Chondrocyte (in vitro differentiated cells): ENCODE results near the gene TXNDC17. TPM values are rescaled to one million over a fixed set of nuclear protein-coding genes. Genes with fewer than 3 reads are reported as not detected.
"Not testable (repeated sequence)": the region's sequence is repeated elsewhere in the genome, so short reads cannot be mapped to it uniquely, and the experiment has no call there.

Experiments
- DNase-seq: peaks from one replicate; pipeline ENCODE4 v3.0.0; 2021; ENCODE audit warnings: mixed read lengths, low spot score
- H3K27ac Mint-ChIP-seq: one replicate; pipeline ENCODE4 v1.8.0; 2021; ENCODE audit warnings: mild to moderate bottlenecking, moderate library complexity, mixed read lengths; ENCODE audit not compliant: unreplicated experiment
- H3K27me3 Mint-ChIP-seq: 2 replicates; pipeline ENCODE4 v1.8.0; 2021; ENCODE audit warnings: low read depth, mixed read lengths
- H3K36me3 Mint-ChIP-seq: 2 replicates; pipeline ENCODE4 v1.8.0; 2021; ENCODE audit warnings: low read depth, mixed read lengths
- H3K4me1 Mint-ChIP-seq: 2 replicates; pipeline ENCODE4 v1.8.0; 2021; ENCODE audit warnings: low read depth, mild to moderate bottlenecking, mixed read lengths
- H3K4me3 Mint-ChIP-seq: one replicate; pipeline ENCODE4 v1.8.0; 2021; ENCODE audit warnings: mild to moderate bottlenecking, moderate library complexity, mixed read lengths; ENCODE audit not compliant: unreplicated experiment
- H3K9me3 Mint-ChIP-seq: 2 replicates; pipeline ENCODE4 v1.8.0; 2021; ENCODE audit warnings: low read depth, mixed read lengths
- total RNA-seq: library from RNA; stranded (reverse); gene quantifications from 3 replicates; pipeline ENCODE4 v1.2.1, GENCODE V29; 2021
- TF ChIP-seq, protein P1 (sequence below): fragments of 200-600 bp; sonication (generic); IDR thresholded peaks from 2 replicates; pipeline ENCODE4 v1.5.0; 2021; ENCODE audit warnings: antibody characterized with exemption, mild to moderate bottlenecking, moderate library complexity

The TXNDC17 gene
- total RNA-seq, 1 donor from 2014 or later, result 76.1 TPM

DNA sequence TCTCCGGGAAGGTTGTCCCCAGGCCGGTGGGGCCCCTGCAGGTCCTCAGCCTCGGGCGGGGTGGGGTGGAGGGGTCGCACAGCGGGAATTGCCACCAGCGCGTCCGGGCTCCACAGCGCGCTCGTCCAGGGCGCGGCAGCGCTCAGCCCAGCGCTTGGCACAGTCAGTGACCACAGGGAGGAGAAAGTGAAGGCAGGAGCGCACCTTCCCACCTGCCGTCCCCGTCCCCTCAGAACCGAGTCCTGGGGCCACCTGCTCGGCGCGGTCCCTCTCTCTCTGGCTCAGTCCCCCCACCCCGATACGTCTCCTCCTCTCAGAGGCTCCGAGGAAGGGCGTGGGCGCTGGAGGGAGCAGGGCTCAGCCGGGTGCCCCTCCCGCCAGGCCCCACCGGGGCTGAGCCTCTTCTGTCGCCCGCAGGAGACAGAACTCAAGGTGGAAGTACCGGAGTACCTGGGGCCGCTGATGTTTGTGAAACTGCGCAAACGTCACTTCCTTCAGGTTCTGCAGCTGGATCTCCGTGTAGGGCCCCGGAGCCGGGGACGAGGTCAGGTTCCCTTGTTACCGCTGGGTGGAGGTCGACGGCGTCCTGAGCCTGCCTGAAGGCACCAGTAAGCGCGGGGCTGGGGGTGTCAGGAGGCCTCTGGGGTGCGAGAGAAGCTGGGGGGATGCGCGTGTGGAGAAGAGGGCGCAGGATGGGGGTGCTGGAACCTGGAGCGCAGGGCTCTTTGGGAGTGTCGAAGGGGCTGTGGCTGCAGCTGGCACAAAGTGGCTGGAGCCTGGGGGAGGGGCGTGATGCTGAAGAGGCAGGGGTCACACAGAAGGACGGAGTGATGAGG lies 16.2 kb downstream of the TXNDC17 start:
- not testable (repeated sequence) for H3K9me3 Mint-ChIP-seq, H3K36me3 Mint-ChIP-seq, H3K27ac Mint-ChIP-seq, DNase-seq
- Mint-ChIP-seq H3K4me3 (peak overlapping the region; percentile 33), H3K4me1 (peaks cover 31% of the 10 kb centered on the region), H3K27me3 (peaks cover 62% of the 10 kb centered on the region)

DNA sequence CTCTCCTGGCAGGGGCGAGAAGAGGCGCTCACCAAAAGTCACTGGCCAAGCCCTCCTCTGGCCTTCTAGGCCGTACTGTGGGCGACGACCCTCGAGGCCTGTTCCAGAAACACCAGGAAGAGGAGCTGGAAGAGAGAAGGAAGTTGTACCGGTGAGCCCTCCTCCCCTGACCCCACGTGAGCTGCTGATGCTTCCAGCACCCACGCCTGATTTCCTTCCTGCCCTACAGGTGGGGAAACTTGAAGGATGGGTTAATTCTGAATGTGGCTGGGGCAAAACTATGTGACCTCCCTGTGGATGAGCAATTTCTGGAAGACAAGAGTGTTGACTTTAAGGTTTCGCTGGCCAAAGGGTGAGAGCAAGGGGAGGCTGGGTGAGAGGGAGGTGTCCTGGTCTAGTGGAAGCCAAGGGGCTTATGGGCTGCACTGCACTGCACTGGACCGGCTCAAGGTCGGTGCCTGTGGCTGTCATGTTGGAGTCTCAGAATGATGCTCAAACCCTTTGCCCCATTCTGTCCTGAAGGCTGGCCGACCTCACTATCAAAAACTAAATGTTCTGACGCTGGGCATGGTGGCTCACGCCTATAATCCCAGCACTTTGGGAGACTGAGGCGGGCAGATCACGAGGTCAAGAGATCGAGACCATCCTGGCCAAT lies 16.9 kb downstream of the TXNDC17 start:
- TF ChIP-seq, protein P1, sequence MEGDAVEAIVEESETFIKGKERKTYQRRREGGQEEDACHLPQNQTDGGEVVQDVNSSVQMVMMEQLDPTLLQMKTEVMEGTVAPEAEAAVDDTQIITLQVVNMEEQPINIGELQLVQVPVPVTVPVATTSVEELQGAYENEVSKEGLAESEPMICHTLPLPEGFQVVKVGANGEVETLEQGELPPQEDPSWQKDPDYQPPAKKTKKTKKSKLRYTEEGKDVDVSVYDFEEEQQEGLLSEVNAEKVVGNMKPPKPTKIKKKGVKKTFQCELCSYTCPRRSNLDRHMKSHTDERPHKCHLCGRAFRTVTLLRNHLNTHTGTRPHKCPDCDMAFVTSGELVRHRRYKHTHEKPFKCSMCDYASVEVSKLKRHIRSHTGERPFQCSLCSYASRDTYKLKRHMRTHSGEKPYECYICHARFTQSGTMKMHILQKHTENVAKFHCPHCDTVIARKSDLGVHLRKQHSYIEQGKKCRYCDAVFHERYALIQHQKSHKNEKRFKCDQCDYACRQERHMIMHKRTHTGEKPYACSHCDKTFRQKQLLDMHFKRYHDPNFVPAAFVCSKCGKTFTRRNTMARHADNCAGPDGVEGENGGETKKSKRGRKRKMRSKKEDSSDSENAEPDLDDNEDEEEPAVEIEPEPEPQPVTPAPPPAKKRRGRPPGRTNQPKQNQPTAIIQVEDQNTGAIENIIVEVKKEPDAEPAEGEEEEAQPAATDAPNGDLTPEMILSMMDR, result no peak
- Mint-ChIP-seq H3K36me3 (peaks cover 8% of the 10 kb centered on the region), H3K9me3 (peaks cover 6% of the 10 kb centered on the region), H3K27me3 (peaks cover 69% of the 10 kb centered on the region), H3K27ac (no peak overlapping the region), H3K4me3 (peak overlapping the region; percentile 10), H3K4me1 (peaks cover 27% of the 10 kb centered on the region)
- no peak for DNase-seq

DNA sequence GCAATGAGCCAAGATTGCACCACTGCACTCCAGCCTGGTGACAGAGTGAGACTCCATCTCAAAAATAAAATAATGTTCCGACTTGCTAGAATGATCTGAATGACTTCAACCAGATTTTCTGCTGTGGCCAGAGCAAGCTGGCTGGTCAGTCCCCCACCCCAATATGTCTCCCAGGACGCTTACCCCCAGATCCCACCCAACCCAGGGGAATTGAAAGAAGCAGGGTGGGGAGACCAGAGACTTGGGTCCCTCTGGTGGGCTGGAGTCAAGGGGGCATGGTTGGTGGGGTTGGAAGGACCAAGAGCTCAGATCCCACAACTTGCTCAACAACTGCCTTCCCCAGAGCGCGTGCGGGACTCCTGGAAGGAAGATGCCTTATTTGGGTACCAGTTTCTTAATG lies 17.6 kb downstream of the TXNDC17 start:
- not testable (repeated sequence) for H3K4me3 Mint-ChIP-seq, H3K27ac Mint-ChIP-seq

DNA sequence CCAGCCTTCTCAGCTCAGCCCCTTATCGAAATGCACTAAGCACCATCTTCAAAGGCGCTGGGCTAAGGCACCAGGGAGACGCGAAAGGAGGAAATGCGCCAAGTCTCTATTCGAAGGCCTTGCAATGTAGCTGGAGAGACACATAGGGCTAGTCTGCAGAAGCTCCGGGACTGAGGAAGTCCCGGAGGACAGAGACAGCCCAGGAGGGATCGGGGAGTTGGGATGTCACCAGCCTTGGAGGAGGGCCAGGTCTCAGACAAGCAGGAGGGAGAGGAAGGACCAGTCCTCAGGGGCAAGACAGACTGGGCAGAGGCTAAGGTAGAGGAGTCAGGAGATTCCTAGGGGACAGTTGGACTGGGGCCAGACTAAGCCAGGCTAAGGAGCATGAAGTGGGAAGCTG lies 19.2 kb downstream of the TXNDC17 start:
- peaks cover 9% of the 10 kb centered on the region for H3K4me1 Mint-ChIP-seq
- TF ChIP-seq, protein P1, result no peak
- H3K27me3 Mint-ChIP-seq, result peaks cover 56% of the 10 kb centered on the region
- DNase-seq, result no peak
- no peak overlapping the region for H3K27ac Mint-ChIP-seq
- peaks cover 2% of the 10 kb centered on the region for H3K36me3 Mint-ChIP-seq
- no peaks in the 10 kb centered on the region for H3K9me3 Mint-ChIP-seq
- no peak overlapping the region for H3K4me3 Mint-ChIP-seq

More for the DNA sequence above, 17.6 kb downstream of the TXNDC17 start:
- H3K27me3 Mint-ChIP-seq, result peaks cover 68% of the 10 kb centered on the region
- peaks cover 22% of the 10 kb centered on the region for H3K4me1 Mint-ChIP-seq
- not testable (repeated sequence) for DNase-seq, H3K36me3 Mint-ChIP-seq, H3K9me3 Mint-ChIP-seq

DNA sequence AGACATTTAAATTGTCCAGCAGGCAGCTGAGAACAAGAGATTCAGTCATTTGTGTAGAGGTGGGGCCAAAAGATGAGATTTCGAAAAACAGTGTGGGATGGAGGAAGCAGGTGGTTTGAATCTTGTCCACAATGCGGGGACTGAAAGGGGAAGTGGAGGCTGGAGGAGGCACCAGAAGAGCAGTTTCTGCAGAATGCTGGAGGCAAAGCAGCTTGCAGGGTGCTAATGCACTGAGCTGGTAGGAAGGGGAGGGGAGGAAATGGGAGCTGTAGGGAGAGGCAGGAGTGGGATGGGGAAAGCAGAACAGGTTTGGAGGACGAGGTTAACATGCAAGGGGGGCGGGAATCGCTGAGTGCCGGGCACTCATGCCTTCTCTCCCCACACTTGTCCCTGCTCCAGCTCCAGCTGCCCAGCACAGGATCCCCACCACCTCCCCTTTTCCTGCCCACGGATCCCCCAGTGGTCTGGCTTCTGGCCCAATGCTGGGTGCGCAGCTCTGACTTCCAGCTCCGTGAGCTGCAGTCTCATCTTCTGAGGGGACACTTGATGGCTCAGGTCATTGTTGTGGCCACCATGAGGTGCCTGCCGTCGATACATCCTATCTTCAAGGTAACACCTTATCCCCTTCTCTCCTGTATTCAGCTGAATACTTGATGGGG lies 20.1 kb downstream of the TXNDC17 start:
- Mint-ChIP-seq H3K27ac (no peak overlapping the region), H3K4me1 (peaks cover 2% of the 10 kb centered on the region), H3K4me3 (no peak overlapping the region), H3K27me3 (peaks cover 50% of the 10 kb centered on the region), H3K36me3 (peaks cover 2% of the 10 kb centered on the region), H3K9me3 (no peaks in the 10 kb centered on the region)
- TF ChIP-seq, protein P1, result no peak
- no peak for DNase-seq

DNA sequence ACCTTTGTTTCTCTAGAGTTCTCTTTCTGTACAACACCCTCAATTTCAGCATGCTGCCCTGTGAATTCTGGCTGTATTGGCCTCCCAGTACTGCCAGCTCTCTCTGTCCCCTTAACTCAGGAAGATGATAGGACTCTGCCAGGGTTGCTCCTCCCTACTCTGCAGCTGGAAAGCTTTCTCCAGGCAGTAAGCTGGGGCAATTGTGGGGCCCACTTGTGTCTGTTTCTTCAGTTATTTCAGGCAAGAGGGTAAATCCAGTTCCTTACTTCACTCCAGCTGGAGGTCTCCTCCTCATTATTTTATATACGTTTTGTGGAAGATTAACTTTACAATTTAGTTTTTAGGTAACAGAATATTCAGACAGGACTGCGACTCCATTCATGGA lies 20.6 kb downstream of the TXNDC17 start:
- DNase-seq, result no peak
- Mint-ChIP-seq H3K4me1 (no peaks in the 10 kb centered on the region), H3K27me3 (peaks cover 46% of the 10 kb centered on the region), H3K4me3 (no peak overlapping the region), H3K27ac (no peak overlapping the region), H3K9me3 (no peaks in the 10 kb centered on the region), H3K36me3 (peaks cover 2% of the 10 kb centered on the region)
- TF ChIP-seq, protein P1, result no peak

DNA sequence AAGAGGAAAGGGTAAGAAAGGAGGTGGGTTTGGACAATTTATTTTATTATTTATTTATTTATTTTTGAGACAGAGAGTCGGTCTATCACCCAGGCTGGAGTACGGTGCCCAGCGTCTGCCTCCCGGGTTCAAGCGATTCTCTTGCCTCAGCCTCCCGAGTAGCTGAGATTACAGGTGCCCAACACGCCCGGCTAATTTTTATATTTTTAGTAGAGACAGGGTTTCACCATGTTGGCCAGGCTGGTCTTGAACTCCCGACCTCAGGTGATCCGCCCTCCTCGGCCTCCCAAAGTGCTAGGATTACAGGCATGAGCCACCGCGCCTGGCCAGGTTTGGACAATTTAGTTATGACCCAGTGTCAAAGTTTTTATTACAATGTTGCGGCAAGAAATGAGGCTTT lies 22.3 kb downstream of the TXNDC17 start:
- H3K27ac Mint-ChIP-seq, H3K36me3 Mint-ChIP-seq, H3K4me1 Mint-ChIP-seq, H3K4me3 Mint-ChIP-seq, DNase-seq, H3K9me3 Mint-ChIP-seq: not testable (repeated sequence)
- H3K27me3 Mint-ChIP-seq, result peaks cover 43% of the 10 kb centered on the region
